Right atrium auricular region (tissue), 2 donors: ENCODE results near the gene PERM1. TPM values are rescaled to one million over a fixed set of nuclear protein-coding genes. Genes with fewer than 3 reads are reported as not detected.

Experiments
- DNase-seq: peaks from one replicate; pipeline ENCODE4 v3.0.0-alpha.2; 2019; ENCODE audit warnings: low spot score
- H3K27ac ChIP-seq, 2 donors: fragments of 200-600 bp; sonication (generic); 1 replicate in 1 of 2; 2 replicates in 1 of 2; pipeline ENCODE4 v1.5.1; 2016 to 2019
- H3K27me3 ChIP-seq, 2 donors: fragments of 200-600 bp; sonication (generic); one replicate each; pipeline versions ENCODE4 v1.5.1 to v1.6.0; 2017 to 2019
- H3K36me3 ChIP-seq: fragments of 200-600 bp; sonication (generic); one replicate; pipeline ENCODE4 v1.5.1; 2016
- H3K4me1 ChIP-seq, 2 donors: fragments of 200-600 bp; sonication (generic); one replicate each; pipeline versions ENCODE4 v1.5.1 to v1.6.0; 2017 to 2019
- H3K4me3 ChIP-seq, 2 donors: fragments of 200-600 bp; sonication (generic); 1 replicate in 1 of 2; 2 replicates in 1 of 2; pipeline ENCODE4 v1.5.1; 2017 to 2019; ENCODE audit warnings: mild to moderate bottlenecking in 1 of 2, moderate library complexity in 1 of 2
- H3K9me3 ChIP-seq, 2 donors: fragments of 200-600 bp; sonication (generic); one replicate each; pipeline ENCODE4 v1.5.1; 2019
- total RNA-seq, 2 donors: library from RNA; depleted of rRNA; stranded (reverse); fragments of >200 nt; gene quantifications; one replicate each; pipeline ENCODE4 v1.1.0, GENCODE V29; 2016
- TF ChIP-seq, protein P1 (sequence below), 2 donors: fragments of 200-600 bp; sonication (generic); IDR thresholded peaks; one replicate each; pipeline ENCODE4 v1.5.1; 2019; ENCODE audit warnings: antibody characterized with exemption in 2 of 2

PERM1 gene
- total RNA-seq, 2 donors from 2014 or later: 22.0 to 61.8 TPM

DNA sequence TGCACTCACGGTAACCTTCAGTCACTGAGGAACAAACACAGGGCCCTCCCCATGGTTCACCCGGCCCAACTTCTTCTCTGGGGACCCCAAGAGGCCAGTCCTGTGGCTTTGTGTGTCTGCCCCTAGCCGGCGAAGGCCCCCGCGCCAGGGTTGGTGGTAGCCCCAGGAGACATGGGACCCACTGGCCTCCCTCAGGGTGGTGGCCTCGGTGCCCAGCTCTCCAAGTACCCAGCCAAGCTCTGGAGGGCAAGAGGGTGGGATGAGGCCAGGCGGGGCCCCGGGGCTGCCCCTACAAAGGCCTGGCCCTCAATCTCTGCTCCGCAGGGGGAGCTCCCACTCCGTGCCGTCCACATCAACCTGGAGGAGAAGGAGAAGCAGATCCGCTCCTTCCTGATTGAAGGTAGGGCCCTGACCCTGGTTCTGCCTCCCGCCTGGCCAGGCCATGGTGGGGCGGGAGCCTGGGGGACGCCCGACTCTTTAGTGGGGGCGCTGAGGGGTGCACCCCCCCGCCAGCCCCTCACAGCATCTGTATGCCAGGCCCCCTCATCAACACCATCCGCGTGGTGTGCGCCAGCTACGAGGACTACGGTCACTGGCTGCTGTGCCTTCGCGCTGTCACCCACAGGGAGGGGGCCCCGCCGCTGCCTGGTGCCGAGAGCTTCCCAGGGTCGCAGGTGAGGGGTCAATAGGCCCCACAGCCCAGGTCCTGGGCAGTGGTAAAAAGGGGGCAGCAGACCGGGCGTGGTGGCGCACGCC is 10.0 kb downstream of the PERM1 start:
- Histone ChIP-seq H3K4me3 (no peak overlapping the region), H3K9me3 (no peaks in the 10 kb centered on the region), H3K27ac (no peak overlapping the region), H3K4me1 (peaks cover 0 to 15% of the 10 kb centered on the region in 2 donors), H3K36me3 (no peaks in the 10 kb centered on the region), H3K27me3 (peaks cover 4 to 14% of the 10 kb centered on the region in 2 donors)
- no peak for DNase-seq
- TF ChIP-seq, protein P1, sequence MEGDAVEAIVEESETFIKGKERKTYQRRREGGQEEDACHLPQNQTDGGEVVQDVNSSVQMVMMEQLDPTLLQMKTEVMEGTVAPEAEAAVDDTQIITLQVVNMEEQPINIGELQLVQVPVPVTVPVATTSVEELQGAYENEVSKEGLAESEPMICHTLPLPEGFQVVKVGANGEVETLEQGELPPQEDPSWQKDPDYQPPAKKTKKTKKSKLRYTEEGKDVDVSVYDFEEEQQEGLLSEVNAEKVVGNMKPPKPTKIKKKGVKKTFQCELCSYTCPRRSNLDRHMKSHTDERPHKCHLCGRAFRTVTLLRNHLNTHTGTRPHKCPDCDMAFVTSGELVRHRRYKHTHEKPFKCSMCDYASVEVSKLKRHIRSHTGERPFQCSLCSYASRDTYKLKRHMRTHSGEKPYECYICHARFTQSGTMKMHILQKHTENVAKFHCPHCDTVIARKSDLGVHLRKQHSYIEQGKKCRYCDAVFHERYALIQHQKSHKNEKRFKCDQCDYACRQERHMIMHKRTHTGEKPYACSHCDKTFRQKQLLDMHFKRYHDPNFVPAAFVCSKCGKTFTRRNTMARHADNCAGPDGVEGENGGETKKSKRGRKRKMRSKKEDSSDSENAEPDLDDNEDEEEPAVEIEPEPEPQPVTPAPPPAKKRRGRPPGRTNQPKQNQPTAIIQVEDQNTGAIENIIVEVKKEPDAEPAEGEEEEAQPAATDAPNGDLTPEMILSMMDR (IDR thresholded peaks at IDR 0.05): no peak

DNA sequence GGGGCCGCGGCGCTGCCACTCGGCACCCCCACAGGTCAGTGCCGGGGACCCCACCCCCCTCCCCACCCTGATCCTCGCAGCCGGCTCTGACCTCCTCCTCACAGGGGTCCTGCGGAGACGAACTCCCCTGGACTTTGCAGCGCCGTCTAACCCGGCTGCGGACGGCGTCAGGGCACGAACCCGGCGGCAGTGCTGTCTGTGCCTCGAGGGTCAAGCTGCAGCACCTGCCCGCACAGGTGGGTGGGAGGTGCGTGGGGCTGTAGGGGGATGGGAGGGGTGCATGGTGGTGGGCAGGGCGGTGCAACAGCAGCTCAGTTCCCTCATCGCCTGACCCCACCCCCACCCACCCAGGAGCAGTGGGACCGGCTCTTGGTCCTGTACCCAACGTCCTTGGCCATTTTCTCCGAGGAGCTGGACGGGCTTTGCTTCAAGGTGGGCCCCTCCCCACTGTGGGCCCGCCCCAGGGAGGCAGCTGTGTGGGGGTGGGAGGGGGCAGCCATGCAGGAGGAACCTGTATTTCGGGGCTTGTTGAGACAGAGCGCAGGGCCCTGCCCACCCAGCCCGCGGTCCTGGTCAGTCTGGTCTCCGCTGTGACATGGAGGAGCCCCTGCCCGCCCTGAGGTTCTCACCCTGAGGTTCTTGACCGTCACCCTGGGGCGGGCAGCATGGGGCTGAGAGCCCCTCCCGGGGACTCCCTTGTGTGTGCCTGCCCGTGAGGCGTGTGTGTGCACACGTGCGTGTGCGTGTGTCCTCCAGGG is 10.7 kb downstream of the PERM1 start:
- TF ChIP-seq, protein P1 (IDR thresholded peaks at IDR 0.05): no peak
- Histone ChIP-seq H3K36me3 (no peaks in the 10 kb centered on the region), H3K4me1 (peaks cover 0 to 20% of the 10 kb centered on the region in 2 donors), H3K27ac (no peak overlapping the region), H3K4me3 (no peak overlapping the region), H3K27me3 (peaks cover 4 to 14% of the 10 kb centered on the region in 2 donors), H3K9me3 (no peaks in the 10 kb centered on the region)
- DNase-seq: no peak

DNA sequence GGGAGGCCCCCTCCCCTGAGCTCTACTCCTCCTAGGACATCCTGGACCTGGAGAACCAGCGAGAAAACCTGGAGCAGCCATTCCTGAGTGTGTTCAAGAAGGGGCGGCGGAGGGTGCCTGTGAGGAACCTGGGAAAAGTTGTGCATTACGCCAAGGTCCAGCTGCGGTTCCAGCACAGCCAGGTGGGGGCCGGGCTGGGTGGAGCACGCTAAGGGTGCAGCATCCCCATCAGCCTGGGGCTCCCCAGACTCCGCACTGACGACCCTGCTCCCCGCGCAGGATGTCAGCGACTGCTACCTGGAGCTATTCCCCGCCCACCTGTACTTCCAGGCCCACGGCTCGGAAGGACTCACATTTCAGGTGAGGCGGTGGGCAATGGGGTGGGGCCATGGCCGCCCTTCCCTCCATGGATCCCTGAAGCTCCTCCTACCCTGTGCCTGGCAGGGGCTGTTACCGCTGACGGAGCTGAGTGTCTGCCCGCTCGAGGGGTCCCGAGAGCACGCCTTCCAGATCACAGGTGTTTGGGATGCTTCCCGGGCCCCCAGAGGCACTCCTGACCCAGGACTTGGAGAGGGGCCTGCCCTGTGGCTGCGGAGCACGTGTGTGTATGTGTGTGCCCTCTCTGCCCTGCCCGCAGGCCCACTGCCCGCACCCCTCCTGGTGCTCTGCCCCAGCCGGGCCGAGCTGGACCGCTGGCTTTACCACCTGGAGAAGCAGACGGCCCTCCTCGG is 11.5 kb downstream of the PERM1 start:
- no peak for DNase-seq
- no peaks in the 10 kb centered on the region for H3K36me3 ChIP-seq
- no peak overlapping the region for H3K27ac ChIP-seq
- H3K4me1 ChIP-seq: peaks cover 0 to 19% of the 10 kb centered on the region in 2 donors
- H3K4me3 ChIP-seq: no peak overlapping the region
- peaks cover 4 to 14% of the 10 kb centered on the region in 2 donors for H3K27me3 ChIP-seq
- no peaks in the 10 kb centered on the region for H3K9me3 ChIP-seq
- TF ChIP-seq, protein P1 (IDR thresholded peaks at IDR 0.05): no peak

DNA sequence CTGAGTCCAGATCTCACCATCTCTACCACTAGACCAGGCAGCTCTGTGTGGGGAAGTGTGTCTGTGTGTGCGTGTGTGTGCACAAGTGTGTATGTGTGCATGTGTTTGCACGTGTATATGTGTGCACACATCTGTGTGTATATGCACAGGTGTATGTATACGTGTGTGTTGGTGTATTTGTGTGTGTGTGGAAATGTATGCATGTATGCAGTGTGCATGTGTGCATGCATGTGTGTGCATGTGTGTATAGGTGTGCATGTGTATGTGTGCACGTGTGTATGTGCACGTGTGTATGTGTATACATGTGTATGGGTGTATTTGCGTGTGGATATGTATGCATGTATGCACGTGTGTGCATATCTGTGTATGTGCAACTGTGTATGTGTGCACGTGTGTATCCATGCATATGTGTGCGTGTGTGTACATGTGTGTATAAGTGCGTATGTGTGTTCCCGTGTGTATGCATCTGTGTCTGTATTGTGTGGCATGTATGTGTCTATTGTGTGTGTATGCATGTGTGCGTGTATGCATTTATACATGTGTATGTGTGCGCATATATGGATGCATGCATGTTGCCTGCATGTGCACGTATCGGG is 12.5 kb downstream of the PERM1 start:
- Histone ChIP-seq H3K4me3 (no peak overlapping the region), H3K36me3 (no peaks in the 10 kb centered on the region), H3K4me1 (peaks cover 0 to 19% of the 10 kb centered on the region in 2 donors), H3K27ac (no peak overlapping the region), H3K27me3 (peaks cover 4 to 14% of the 10 kb centered on the region in 2 donors), H3K9me3 (no peaks in the 10 kb centered on the region)
- no peak for DNase-seq
- TF ChIP-seq, protein P1 (IDR thresholded peaks at IDR 0.05): no peak

DNA sequence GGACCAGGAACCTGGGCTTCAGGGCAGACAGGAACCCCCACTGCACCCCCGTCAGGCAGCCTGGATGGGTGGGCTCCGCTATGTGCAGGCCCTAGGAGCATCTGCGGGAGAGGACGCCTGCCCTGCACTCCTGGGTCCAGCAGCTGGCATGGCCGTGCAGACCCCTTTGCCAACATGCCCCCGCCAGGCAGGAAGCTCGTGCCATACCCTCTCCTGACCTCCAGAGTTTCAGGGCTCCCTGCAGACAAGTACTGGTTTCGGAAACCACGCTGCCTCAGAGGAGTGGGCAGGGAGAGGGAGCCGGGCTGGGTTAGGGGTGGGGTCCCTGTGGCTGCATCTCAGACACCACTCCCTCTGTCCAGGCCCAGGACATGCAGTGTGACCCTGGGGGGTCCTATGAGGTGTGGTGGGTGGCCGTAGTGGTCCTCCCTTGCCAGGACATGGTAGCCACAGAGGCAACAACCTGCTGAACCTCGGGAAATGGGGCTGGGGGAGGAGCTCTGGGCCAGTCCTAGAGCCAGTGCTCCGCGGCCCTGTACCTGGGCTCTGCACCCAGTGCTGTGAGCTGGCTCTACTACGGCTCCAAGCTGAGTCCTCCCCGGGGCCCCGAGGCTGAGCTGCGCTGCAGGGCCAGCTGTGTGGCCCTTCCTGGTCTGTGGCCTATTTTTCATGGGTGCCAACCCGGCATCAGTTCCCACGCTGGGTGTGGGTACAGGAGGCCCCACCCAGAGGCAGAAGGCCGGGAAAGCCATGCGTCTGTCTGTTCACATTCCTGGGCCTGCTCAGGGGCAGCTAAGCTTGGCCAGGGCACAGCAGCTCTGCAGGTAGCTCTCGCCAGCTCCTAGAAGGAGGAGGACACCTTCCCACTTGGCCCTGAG is 14.2 kb downstream of the PERM1 start:
- TF ChIP-seq, protein P1 (IDR thresholded peaks at IDR 0.05): no peak
- H3K9me3 ChIP-seq: no peaks in the 10 kb centered on the region
- DNase-seq: no peak
- H3K4me3 ChIP-seq: no peak overlapping the region
- H3K36me3 ChIP-seq: no peaks in the 10 kb centered on the region
- H3K4me1 ChIP-seq: peaks cover 0 to 19% of the 10 kb centered on the region in 2 donors
- H3K27me3 ChIP-seq: peaks cover 4 to 14% of the 10 kb centered on the region in 2 donors
- no peak overlapping the region for H3K27ac ChIP-seq
